Body of pancreas (tissue), 4 donors: ENCODE data around the gene VNN1. TPM values are rescaled to one million over a fixed set of nuclear protein-coding genes. Genes with fewer than 3 reads are reported as not detected.

Experiments
- ATAC-seq: fragments of 150-250 bp; one replicate; pipeline ENCODE4 v1.9.1; 2016
- DNase-seq, 4 donors: peaks; one replicate each; pipeline ENCODE4 v3.0.0-alpha.2; 2019
- H3K27ac ChIP-seq, 4 donors: fragments of 200-600 bp; sonication (generic); 1 replicate in 3 of 4; 2 replicates in 1 of 4; pipeline versions ENCODE4 v1.5.1 to v1.6.1; 2016 to 2019; ENCODE audit warnings: mild to moderate bottlenecking in 1 of 4, mixed read lengths in 1 of 4, moderate library complexity in 1 of 4
- H3K27me3 ChIP-seq, 2 donors: fragments of 200-600 bp; sonication (generic); one replicate each; pipeline ENCODE4 v1.6.0; 2016; ENCODE audit warnings: mild to moderate bottlenecking in 1 of 2
- H3K36me3 ChIP-seq, 2 donors: fragments of 200-600 bp; sonication (generic); replicated peaks in 1 of 2; 2 replicates each; pipeline ENCODE4 v1.5.1; 2016; ENCODE audit warnings: low read depth in 2 of 2; ENCODE audit not compliant: insufficient read depth in 1 of 2
- H3K4me1 ChIP-seq: fragments of 200-600 bp; sonication (generic); one replicate; pipeline ENCODE4 v1.6.0; 2016
- H3K4me3 ChIP-seq, 2 donors: fragments of 200-600 bp; sonication (generic); 1 replicate in 1 of 2; 2 replicates in 1 of 2; pipeline ENCODE4 v1.5.1; 2016 to 2019
- H3K9me3 ChIP-seq, 3 donors: fragments of 200-600 bp; sonication (generic); 1 replicate in 2 of 3; 2 replicates in 1 of 3; pipeline ENCODE4 v1.5.1; 2016
- CTCF ChIP-seq, 7 experiments: fragments of 450-650 bp in 4 of 7; fragments of 200-600 bp in 3 of 7; sonication (generic) in 3 of 7; IDR thresholded peaks; one replicate each; pipeline ENCODE4 v1.5.1; 2016 to 2019; ENCODE audit warnings: antibody characterized with exemption in 7 of 7
- POLR2A ChIP-seq, 3 donors: fragments of 450-650 bp; IDR thresholded peaks; one replicate each; pipeline ENCODE4 v1.6.1; 2016; ENCODE audit warnings: antibody characterized with exemption in 3 of 3, mild to moderate bottlenecking in 2 of 3
- WGBS, 2 donors: methylation state at CpG; one replicate each; pipeline ENCODE4 v1.1.5; 2017; 5-methylcytosine and 5-hydroxymethylcytosine counted together
- intact Hi-C: fragments of 100-400 bp; cut with DNase I; formaldehyde crosslinking; loops from one replicate; pipeline ENCODE4 v1.15.1; 2023
- total RNA-seq, 2 donors: library from RNA; depleted of rRNA; stranded (reverse); fragments of >200 nt; gene quantifications; one replicate each; pipeline ENCODE4 v1.1.0, GENCODE V29; 2016

The VNN1 gene
- total RNA-seq, 2 donors from 2014 or later: 1.3 TPM; not detected in 1

GRCh38 chr6:132663661-132664060 lies 50.2 kb downstream of the VNN1 start:
- Histone ChIP-seq H3K27ac (no peak overlapping the region), H3K9me3 (no peaks in the 10 kb centered on the region), H3K4me1 (no peaks in the 10 kb centered on the region), H3K27me3 (no peaks in the 10 kb centered on the region), H3K36me3 (no peaks in the 10 kb centered on the region), H3K4me3 (no peak overlapping the region)
- 73 to 80% methylated on average over 1 of the region's 1 CpG for WGBS, 2 donors
- no peak for ATAC-seq
- intact Hi-C loops: loop anchor here (10.0 kb wide), 1 partner anchor 129 kb away; the partner anchor contains the start of gene TAAR9
- no peak for DNase-seq
- TF ChIP-seq POLR2A (IDR thresholded peaks at IDR 0.05): no peak
- no peak for TF ChIP-seq CTCF (IDR thresholded peaks at IDR 0.05)

- ATAC-seq: no peak
- WGBS, 2 donors: 77 to 87% methylated on average over 4 of the region's 4 CpGs
- H3K27me3 ChIP-seq: no peaks in the 10 kb centered on the region
- H3K9me3 ChIP-seq: no peaks in the 10 kb centered on the region
- TF ChIP-seq CTCF (IDR thresholded peaks at IDR 0.05): no peak
- TF ChIP-seq POLR2A (IDR thresholded peaks at IDR 0.05): no peak
- no peak for DNase-seq
- H3K4me3 ChIP-seq: no peak overlapping the region
- intact Hi-C loops: loop anchor here (10.0 kb wide), 1 partner anchor 127 kb away; the partner anchor contains the start of gene TAAR9
- no peaks in the 10 kb centered on the region for H3K4me1 ChIP-seq
- H3K27ac ChIP-seq: no peak overlapping the region
- no peaks in the 10 kb centered on the region for H3K36me3 ChIP-seq
Observed at GRCh38 chr6:132661906-132662305, 51.9 kb downstream of the VNN1 start.

GRCh38 chr6:132659082-132659481 lies 54.8 kb downstream of the VNN1 start, which contains the start of gene TAAR1:
TAAR1 (minus strand) TSS chr6:132659182; CDS start chr6:132646003, 13,179 bp downstream.
- H3K4me1 ChIP-seq: no peaks in the 10 kb centered on the region
- H3K9me3 ChIP-seq: no peaks in the 10 kb centered on the region
- no peak within 1 kb of the TSS for H3K27ac ChIP-seq
- intact Hi-C loops: no loop called here
- ATAC-seq (no peak), DNase-seq (no peak)
- no peaks in the 10 kb centered on the region for H3K36me3 ChIP-seq
- TF ChIP-seq POLR2A (IDR thresholded peaks at IDR 0.05) (no peak), CTCF (IDR thresholded peaks at IDR 0.05) (no peak)
- H3K27me3 ChIP-seq: no peaks in the 10 kb centered on the region
- WGBS, 2 donors: 49 to 61% methylated on average over 3 of the region's 3 CpGs
- H3K4me3 ChIP-seq: no peak within 1 kb of the TSS

- intact Hi-C loops: no loop called here
- no peak for TF ChIP-seq POLR2A (IDR thresholded peaks at IDR 0.05)
- TF ChIP-seq CTCF (IDR thresholded peaks at IDR 0.05): no peak
- no peak overlapping the region for H3K27ac ChIP-seq
- H3K9me3 ChIP-seq: no peaks in the 10 kb centered on the region
- WGBS, 2 donors: 79 to 88% methylated on average over 3 of the region's 3 CpGs
- H3K4me1 ChIP-seq: peaks cover 11% of the 10 kb centered on the region
- H3K36me3 ChIP-seq: no peaks in the 10 kb centered on the region
- no peak for DNase-seq
- H3K27me3 ChIP-seq: no peaks in the 10 kb centered on the region
- no peak overlapping the region for H3K4me3 ChIP-seq
- ATAC-seq: no peak
Observed at GRCh38 chr6:132651062-132651461, 62.8 kb downstream of the VNN1 start.

- Histone ChIP-seq H3K4me1 (peaks cover 11% of the 10 kb centered on the region), H3K27me3 (no peaks in the 10 kb centered on the region), H3K36me3 (no peaks in the 10 kb centered on the region), H3K9me3 (no peaks in the 10 kb centered on the region), H3K4me3 (no peak overlapping the region), H3K27ac (no peak overlapping the region)
- intact Hi-C loops: no loop called here
- DNase-seq (no peak), ATAC-seq (no peak)
- WGBS, 2 donors: 89 to 91% methylated on average over 1 of the region's 1 CpG
- TF ChIP-seq POLR2A (IDR thresholded peaks at IDR 0.05) (no peak), CTCF (IDR thresholded peaks at IDR 0.05) (no peak)
Observed at GRCh38 chr6:132650429-132650828, 63.4 kb downstream of the VNN1 start.
